Suprapubic skin (tissue), 4 donors: Measurements from ENCODE around the gene MICU1. TPM values are rescaled to one million over a fixed set of nuclear protein-coding genes. Genes with fewer than 3 reads are reported as not detected.

Experiments
- DNase-seq, 2 donors: peaks; one replicate each; pipeline ENCODE4 v3.0.0-alpha.2; 2019; ENCODE audit warnings: low spot score in 2 of 2
- H3K27ac ChIP-seq: fragments of 200-600 bp; sonication (generic); one replicate; pipeline ENCODE4 v1.5.1; 2019
- H3K27me3 ChIP-seq: fragments of 200-600 bp; sonication (generic); one replicate; pipeline ENCODE4 v1.5.1; 2019
- H3K36me3 ChIP-seq: fragments of 200-600 bp; sonication (generic); one replicate; pipeline ENCODE4 v1.5.1; 2019
- H3K4me1 ChIP-seq: fragments of 200-600 bp; sonication (generic); one replicate; pipeline ENCODE4 v1.5.1; 2019
- H3K4me3 ChIP-seq: fragments of 200-600 bp; sonication (generic); one replicate; pipeline ENCODE4 v1.5.1; 2019; ENCODE audit warnings: mild to moderate bottlenecking
- H3K9me3 ChIP-seq: fragments of 200-600 bp; sonication (generic); one replicate; pipeline ENCODE4 v1.5.1; 2019
- CTCF ChIP-seq, 2 donors: fragments of 200-600 bp in 1 of 2; fragments of 450-650 bp in 1 of 2; sonication (generic) in 1 of 2; IDR thresholded peaks; one replicate each; pipeline ENCODE4 v1.5.1; 2016 to 2019; ENCODE audit warnings: antibody characterized with exemption in 2 of 2, mild to moderate bottlenecking in 1 of 2, moderate library complexity in 1 of 2
- EP300 ChIP-seq: sonication (generic); formaldehyde crosslinking; IDR thresholded peaks from one replicate; pipeline ENCODE4 v1.6.1; 2017; ENCODE audit warnings: antibody characterized with exemption
- POLR2A ChIP-seq, 2 donors: fragments of 450-650 bp; IDR thresholded peaks; one replicate each; pipeline ENCODE4 v1.6.1; 2017; ENCODE audit warnings: antibody characterized with exemption in 2 of 2, mild to moderate bottlenecking in 2 of 2, moderate library complexity in 2 of 2
- POLR2AphosphoS5 ChIP-seq, 3 donors: sonication (generic); formaldehyde crosslinking; IDR thresholded peaks; one replicate each; pipeline ENCODE4 v1.6.1; 2017; ENCODE audit warnings: antibody characterized with exemption in 3 of 3
- WGBS: methylation state at CpG from one replicate; pipeline ENCODE4 v1.1.5; 2018; 5-methylcytosine and 5-hydroxymethylcytosine counted together
- total RNA-seq, 4 donors: library from RNA; depleted of rRNA; stranded (reverse); fragments of >200 nt; gene quantifications; one replicate each; pipeline ENCODE4 v1.1.0, GENCODE V29; 2016

MICU1 gene
- total RNA-seq, 4 donors from 2014 or later = 34.1 to 37.6 (median 35.6) TPM

- H3K4me3 ChIP-seq = no peak overlapping the region
- H3K27ac ChIP-seq = no peak overlapping the region
- no peak for DNase-seq
- H3K4me1 ChIP-seq = no peaks in the 10 kb centered on the region
- H3K27me3 ChIP-seq = no peaks in the 10 kb centered on the region
- no peaks in the 10 kb centered on the region for H3K9me3 ChIP-seq
- H3K36me3 ChIP-seq = no peaks in the 10 kb centered on the region
- WGBS = 86% methylated on average over 1 of the region's 1 CpG
- TF ChIP-seq CTCF (IDR thresholded peaks at IDR 0.05) (no peak), EP300 (no peak)
These were observed 195.9 kb downstream of the MICU1 start for GRCh38 chr10:72429931-72430330.

DNA sequence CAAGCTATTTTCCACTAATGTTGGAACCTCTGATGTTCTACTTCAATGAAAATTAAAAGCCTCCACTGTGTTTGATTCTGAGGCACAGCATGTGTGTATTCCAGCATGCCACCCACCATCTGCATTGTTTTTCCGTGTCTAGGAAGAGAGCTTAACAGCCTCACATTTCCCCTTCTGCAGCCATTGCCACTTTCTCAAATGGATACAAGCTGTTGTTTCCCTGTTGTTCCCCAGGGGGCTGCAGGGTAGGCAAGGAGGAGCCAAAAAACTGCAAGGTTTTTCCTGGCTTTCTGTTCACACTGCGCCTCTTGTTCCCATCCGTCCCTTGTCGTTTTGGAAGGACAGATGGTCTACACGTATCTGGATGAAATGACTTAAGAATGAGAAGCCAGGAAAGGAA lies 198.9 kb downstream of the MICU1 start:
- no peak overlapping the region for H3K4me3 ChIP-seq
- peaks cover 7% of the 10 kb centered on the region for H3K36me3 ChIP-seq
- H3K4me1 ChIP-seq = no peaks in the 10 kb centered on the region
- H3K27ac ChIP-seq = no peak overlapping the region
- H3K9me3 ChIP-seq = no peaks in the 10 kb centered on the region
- TF ChIP-seq POLR2A (IDR thresholded peaks at IDR 0.05) (no peak), EP300 (no peak), CTCF (IDR thresholded peaks at IDR 0.05) (no peak), POLR2AphosphoS5 (IDR thresholded peaks at IDR 0.05) (no peak)
- DNase-seq = no peak
- H3K27me3 ChIP-seq = no peaks in the 10 kb centered on the region
- 49% methylated on average over 5 of the region's 5 CpGs for WGBS

DNA sequence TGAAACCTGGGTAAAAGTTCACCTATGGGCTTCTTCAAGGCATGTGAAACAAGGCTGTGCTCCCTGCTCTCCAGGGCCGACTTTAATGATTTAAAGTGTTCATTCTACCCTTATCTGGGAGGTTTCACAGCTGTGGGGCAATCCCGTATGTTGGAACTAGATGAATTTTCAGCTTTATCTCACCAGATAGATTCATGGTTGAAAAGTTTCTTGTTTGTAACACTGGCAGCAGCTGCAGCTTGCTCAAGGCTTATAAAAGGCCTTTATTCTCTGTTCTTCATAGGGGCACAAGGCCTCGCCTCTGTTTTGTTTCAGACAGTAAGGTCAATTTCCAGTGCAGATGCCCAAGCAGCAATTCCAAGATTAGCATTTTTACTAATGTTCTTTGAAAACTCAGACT lies 200.7 kb downstream of the MICU1 start:
- Histone ChIP-seq H3K9me3 (no peaks in the 10 kb centered on the region), H3K36me3 (peaks cover 22% of the 10 kb centered on the region), H3K4me1 (no peaks in the 10 kb centered on the region), H3K4me3 (no peak overlapping the region), H3K27me3 (no peaks in the 10 kb centered on the region), H3K27ac (no peak overlapping the region)
- no peak for DNase-seq
- TF ChIP-seq CTCF (IDR thresholded peaks at IDR 0.05) (no peak), POLR2A (IDR thresholded peaks at IDR 0.05) (no peak), EP300 (no peak), POLR2AphosphoS5 (IDR thresholded peaks at IDR 0.05) (no peak)
- 91% methylated on average over 3 of the region's 3 CpGs for WGBS

GRCh38 chr10:72424561-72424960 lies 201.3 kb downstream of the MICU1 start:
- Histone ChIP-seq H3K36me3 (peaks cover 27% of the 10 kb centered on the region), H3K9me3 (no peaks in the 10 kb centered on the region), H3K27me3 (no peaks in the 10 kb centered on the region), H3K4me3 (no peak overlapping the region), H3K27ac (no peak overlapping the region), H3K4me1 (no peaks in the 10 kb centered on the region)
- no peak for DNase-seq
- WGBS = 97% methylated on average over 1 of the region's 1 CpG
- TF ChIP-seq POLR2AphosphoS5 (IDR thresholded peaks at IDR 0.05) = no peak

DNA sequence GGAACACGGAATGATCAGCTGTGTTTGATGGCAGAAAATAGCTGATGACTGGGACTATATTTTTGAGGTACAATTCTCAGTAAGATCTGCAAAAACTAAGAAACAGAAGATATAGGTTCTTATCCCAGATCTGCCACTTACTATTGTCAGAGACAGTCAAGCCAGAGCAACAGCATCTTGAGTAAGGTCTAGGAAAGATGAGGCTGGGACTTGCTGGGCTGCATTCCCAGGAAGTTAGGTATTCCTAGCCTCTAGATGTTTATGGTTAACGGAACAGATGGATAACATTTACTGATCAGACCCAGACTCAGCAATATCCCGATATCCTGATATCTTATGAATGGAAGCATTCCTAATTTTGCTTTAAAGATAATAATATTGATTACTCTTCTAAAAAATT lies 202.5 kb downstream of the MICU1 start:
- TF ChIP-seq POLR2AphosphoS5 (IDR thresholded peaks at IDR 0.05) (no peak), CTCF (IDR thresholded peaks at IDR 0.05) (no peak), POLR2A (IDR thresholded peaks at IDR 0.05) (no peak), EP300 (no peak)
- Histone ChIP-seq H3K36me3 (peaks cover 28% of the 10 kb centered on the region), H3K9me3 (no peaks in the 10 kb centered on the region), H3K4me1 (no peaks in the 10 kb centered on the region), H3K27me3 (no peaks in the 10 kb centered on the region), H3K4me3 (no peak overlapping the region), H3K27ac (no peak overlapping the region)
- DNase-seq = no peak
- WGBS = 96% methylated on average over 3 of the region's 3 CpGs

DNA sequence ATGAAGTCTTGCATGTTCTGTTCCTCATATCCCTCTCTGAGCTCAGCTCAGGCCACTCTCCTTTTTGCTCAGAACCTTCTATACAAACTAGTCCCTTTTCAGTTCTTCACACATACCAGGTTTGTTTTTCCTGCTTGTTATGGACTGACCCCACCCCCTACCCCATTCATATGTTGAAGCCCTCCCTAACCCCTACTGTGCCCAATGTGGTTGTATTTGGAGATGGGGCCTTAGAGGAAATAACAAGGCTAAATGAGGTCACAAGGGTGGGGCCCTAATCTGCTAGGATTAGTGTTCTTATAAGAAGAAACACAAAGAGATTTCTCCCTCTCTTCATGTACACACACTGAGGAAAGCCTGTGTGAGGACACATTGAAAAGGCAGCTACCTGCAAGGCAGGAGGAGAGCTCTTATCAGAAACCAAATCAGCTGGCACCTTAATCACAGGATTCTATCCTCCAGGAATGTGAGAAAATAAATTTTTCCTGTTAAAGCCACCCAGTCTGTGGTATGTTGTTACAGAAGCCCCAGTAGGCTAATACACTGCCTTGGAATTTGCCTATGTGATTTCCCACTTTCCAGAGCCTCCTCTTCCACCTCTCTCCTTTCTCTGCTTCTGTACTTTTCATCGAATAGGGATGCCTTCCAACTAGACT lies 203.9 kb downstream of the MICU1 start:
- WGBS = 100% methylated on average over 1 of the region's 1 CpG
- no peak for TF ChIP-seq POLR2A (IDR thresholded peaks at IDR 0.05)
- no peak for TF ChIP-seq POLR2AphosphoS5 (IDR thresholded peaks at IDR 0.05)
- TF ChIP-seq CTCF (IDR thresholded peaks at IDR 0.05) = no peak
- no peak for TF ChIP-seq EP300
- Histone ChIP-seq H3K9me3 (no peaks in the 10 kb centered on the region), H3K4me3 (no peak overlapping the region), H3K27ac (no peak overlapping the region), H3K36me3 (peaks cover 28% of the 10 kb centered on the region), H3K27me3 (no peaks in the 10 kb centered on the region), H3K4me1 (no peaks in the 10 kb centered on the region)
- no peak for DNase-seq
